Caco-2 (cell line): ENCODE measurements around the gene PRG3. TPM values are rescaled to one million over a fixed set of nuclear protein-coding genes. Genes with fewer than 3 reads are reported as not detected.

Experiments used
- BruUV-seq: library from RNA; stranded (reverse); fragments of 400-500 nt; replicated peaks from 2 replicates; lab custom pipeline; 2021; lab: Mats Ljungman, UMichigan
- CTCF ChIA-PET: fragments of 300-600 bp; sonication (Branson Sonifier 250); formaldehyde crosslinking; loops from one replicate; lab custom pipeline; 2022; ENCODE audit warnings: antibody characterized with exemption; lab: Charles Lee
- POLR2A ChIA-PET: fragments of 300-600 bp; sonication (Branson Sonifier 250); formaldehyde crosslinking; loops from one replicate; lab custom pipeline; 2022; ENCODE audit warnings: antibody characterized with exemption; lab: Charles Lee
- DNase-seq, 2 experiments: peaks; one replicate each; pipeline versions ENCODE4 v3.0.0 to v3.0.0-alpha.2; 2020 to 2022
- H3K27me3 ChIP-seq: replicated peaks from 2 replicates; pipeline ENCODE4 v1.6.0; 2011; ENCODE audit warnings: low read length; ENCODE audit not compliant: control insufficient read depth, insufficient read depth
- H3K36me3 ChIP-seq: 2 replicates; pipeline ENCODE4 v1.5.1; 2011; ENCODE audit warnings: low read length; ENCODE audit not compliant: control insufficient read depth, insufficient read depth
- H3K4me1 ChIP-seq: fragments of 250-450 bp; sonication (Bioruptor Pico); 2 replicates; pipeline ENCODE4 v1.5.1; 2020; ENCODE audit warnings: mild to moderate bottlenecking
- H3K4me3 ChIP-seq: 2 replicates; pipeline ENCODE4 v1.5.1; 2011; ENCODE audit warnings: low read depth, mild to moderate bottlenecking, control low read depth, low read length
- H3K9me3 ChIP-seq: fragments of 250-450 bp; sonication (Bioruptor Pico); 2 replicates; pipeline ENCODE4 v1.5.1; 2020; ENCODE audit warnings: mild to moderate bottlenecking, moderate library complexity
- H3K27ac Mint-ChIP-seq: one replicate; pipeline ENCODE4 v1.8.0; 2022; ENCODE audit warnings: mixed read lengths; ENCODE audit not compliant: unreplicated experiment
- H3K27me3 Mint-ChIP-seq: one replicate; pipeline ENCODE4 v1.8.0; 2022; ENCODE audit warnings: mixed read lengths; ENCODE audit not compliant: insufficient read depth, unreplicated experiment
- H3K36me3 Mint-ChIP-seq: one replicate; pipeline ENCODE4 v1.8.0; 2022; ENCODE audit warnings: mild to moderate bottlenecking, mixed read lengths; ENCODE audit not compliant: insufficient read depth, unreplicated experiment
- H3K4me1 Mint-ChIP-seq: one replicate; pipeline ENCODE4 v1.8.0; 2022; ENCODE audit warnings: low read depth, mixed read lengths; ENCODE audit not compliant: unreplicated experiment
- H3K4me3 Mint-ChIP-seq: one replicate; pipeline ENCODE4 v1.8.0; 2022; ENCODE audit warnings: mild to moderate bottlenecking, moderate library complexity, mixed read lengths; ENCODE audit not compliant: unreplicated experiment
- H3K9me3 Mint-ChIP-seq: one replicate; pipeline ENCODE4 v1.8.0; 2022; ENCODE audit warnings: mixed read lengths; ENCODE audit not compliant: unreplicated experiment
- CTCF ChIP-seq, 2 experiments: fragments of 200-600 bp in 1 of 2; IDR thresholded peaks; 1 replicate in 1 of 2; 2 replicates in 1 of 2; pipeline versions ENCODE4 v1.5.1 to v1.8.0; 2011 to 2022; ENCODE audit warnings: antibody characterized with exemption in 1 of 2, control low read depth in 1 of 2, inconsistent platforms in 1 of 2, low read depth in 1 of 2, low read length in 1 of 2, mild to moderate bottlenecking in 1 of 2, moderate library complexity in 1 of 2; ENCODE audit not compliant: insufficient read depth in 1 of 2, severe bottlenecking in 1 of 2, unreplicated experiment in 1 of 2
- intact Hi-C: fragments of 100-400 bp; cut with micrococcal nuclease; formaldehyde crosslinking; loops from one replicate; pipeline ENCODE4 v1.10.0; 2022; ENCODE audit not compliant: unreplicated experiment
- total RNA-seq: library from RNA; stranded (reverse); gene quantifications from 2 replicates; pipeline ENCODE4 v1.2.3, GENCODE V29; 2022

Gene PRG3
- total RNA-seq, 1 experiment from 2014 or later: not detected

- Histone ChIP-seq H3K9me3 (no peaks in the 10 kb centered on the region), H3K4me1 (no peaks in the 10 kb centered on the region), H3K27me3 (no peaks in the 10 kb centered on the region), H3K4me3 (no peak overlapping the region), H3K36me3 (no peaks in the 10 kb centered on the region)
- DNase-seq: no peak
- ChIA-PET CTCF (interaction anchor here (0.6 kb wide), 1 partner anchor 46 kb away, joined by 4 read pairs; no protein-coding TSS in a partner anchor), POLR2A (no interaction called here)
- Mint-ChIP-seq H3K4me3 (no peak overlapping the region), H3K27ac (no peak overlapping the region), H3K9me3 (no peaks in the 10 kb centered on the region), H3K27me3 (peaks cover 22% of the 10 kb centered on the region), H3K36me3 (no peaks in the 10 kb centered on the region), H3K4me1 (no peaks in the 10 kb centered on the region)
- no peak for TF ChIP-seq CTCF (IDR thresholded peaks at IDR 0.05; ENCODE audit: insufficient read depth in 1 of 2, low read depth in 1 of 2, low read length in 1 of 2, severe bottlenecking in 1 of 2, unreplicated experiment in 1 of 2)
- no TSS peak for BruUV-seq
- intact Hi-C loops: no loop called here
Observed at GRCh38 chr11:57391539-57391938, 10.6 kb upstream of the PRG3 start.

- BruUV-seq: no TSS peak
- H3K4me3 ChIP-seq: no peak overlapping the region
- no peak overlapping the region for H3K27ac Mint-ChIP-seq
- no peaks in the 10 kb centered on the region for H3K36me3 ChIP-seq
- no peak for TF ChIP-seq CTCF (IDR thresholded peaks at IDR 0.05; ENCODE audit: insufficient read depth in 1 of 2, low read depth in 1 of 2, low read length in 1 of 2, severe bottlenecking in 1 of 2, unreplicated experiment in 1 of 2)
- intact Hi-C loops: no loop called here
- H3K36me3 Mint-ChIP-seq: no peaks in the 10 kb centered on the region
- H3K4me3 Mint-ChIP-seq: no peak overlapping the region
- no peaks in the 10 kb centered on the region for H3K9me3 ChIP-seq
- H3K27me3 Mint-ChIP-seq: peaks cover 24% of the 10 kb centered on the region
- no peaks in the 10 kb centered on the region for H3K9me3 Mint-ChIP-seq
- no peaks in the 10 kb centered on the region for H3K4me1 Mint-ChIP-seq
- no peaks in the 10 kb centered on the region for H3K4me1 ChIP-seq
- no peaks in the 10 kb centered on the region for H3K27me3 ChIP-seq
- POLR2A ChIA-PET: no interaction called here
- CTCF ChIA-PET: interaction anchor here (0.6 kb wide), 1 partner anchor 46 kb away, joined by 4 read pairs; no protein-coding TSS in a partner anchor
- no peak for DNase-seq
Observed at GRCh38 chr11:57391111-57391510, 10.2 kb upstream of the PRG3 start.

- H3K27me3 Mint-ChIP-seq: peaks cover 28% of the 10 kb centered on the region
- Histone ChIP-seq H3K4me3 (no peak within 1 kb of the TSS), H3K4me1 (no peaks in the 10 kb centered on the region), H3K36me3 (no peaks in the 10 kb centered on the region), H3K9me3 (no peaks in the 10 kb centered on the region), H3K27me3 (no peaks in the 10 kb centered on the region)
- no peak within 1 kb of the TSS for H3K27ac Mint-ChIP-seq
- no peak for TF ChIP-seq CTCF (IDR thresholded peaks at IDR 0.05; ENCODE audit: insufficient read depth in 1 of 2, low read depth in 1 of 2, low read length in 1 of 2, severe bottlenecking in 1 of 2, unreplicated experiment in 1 of 2)
- no peaks in the 10 kb centered on the region for H3K9me3 Mint-ChIP-seq
- no TSS peak for BruUV-seq
- intact Hi-C loops: no loop called here
- DNase-seq: no peak
- no peak within 1 kb of the TSS for H3K4me3 Mint-ChIP-seq
- ChIA-PET POLR2A (no interaction called here), CTCF (no interaction called here)
- no peaks in the 10 kb centered on the region for H3K4me1 Mint-ChIP-seq
- no peaks in the 10 kb centered on the region for H3K36me3 Mint-ChIP-seq
Observed at GRCh38 chr11:57390535-57390934, 9.6 kb upstream of the PRG3 start, which contains the start of gene PRG2. TSS of gene PRG2 (minus strand) at chr11:57390650. CDS start at chr11:57389944, 706 bp downstream.
